DMS53 (cell line): ENCODE measurements around the gene NBPF20.
A peak's percentile ranks its signal among the peaks of the same experiment; 100 is the strongest.
"Not testable (repeated sequence)": the region's sequence is repeated elsewhere in the genome, so short reads cannot be mapped to it uniquely, and the experiment has no call there.

ENCODE experiments used
- DNase-seq: peaks from one replicate; lab custom pipeline; 2025; lab: John Stamatoyannopoulos, UW

Gene NBPF20, protein sequence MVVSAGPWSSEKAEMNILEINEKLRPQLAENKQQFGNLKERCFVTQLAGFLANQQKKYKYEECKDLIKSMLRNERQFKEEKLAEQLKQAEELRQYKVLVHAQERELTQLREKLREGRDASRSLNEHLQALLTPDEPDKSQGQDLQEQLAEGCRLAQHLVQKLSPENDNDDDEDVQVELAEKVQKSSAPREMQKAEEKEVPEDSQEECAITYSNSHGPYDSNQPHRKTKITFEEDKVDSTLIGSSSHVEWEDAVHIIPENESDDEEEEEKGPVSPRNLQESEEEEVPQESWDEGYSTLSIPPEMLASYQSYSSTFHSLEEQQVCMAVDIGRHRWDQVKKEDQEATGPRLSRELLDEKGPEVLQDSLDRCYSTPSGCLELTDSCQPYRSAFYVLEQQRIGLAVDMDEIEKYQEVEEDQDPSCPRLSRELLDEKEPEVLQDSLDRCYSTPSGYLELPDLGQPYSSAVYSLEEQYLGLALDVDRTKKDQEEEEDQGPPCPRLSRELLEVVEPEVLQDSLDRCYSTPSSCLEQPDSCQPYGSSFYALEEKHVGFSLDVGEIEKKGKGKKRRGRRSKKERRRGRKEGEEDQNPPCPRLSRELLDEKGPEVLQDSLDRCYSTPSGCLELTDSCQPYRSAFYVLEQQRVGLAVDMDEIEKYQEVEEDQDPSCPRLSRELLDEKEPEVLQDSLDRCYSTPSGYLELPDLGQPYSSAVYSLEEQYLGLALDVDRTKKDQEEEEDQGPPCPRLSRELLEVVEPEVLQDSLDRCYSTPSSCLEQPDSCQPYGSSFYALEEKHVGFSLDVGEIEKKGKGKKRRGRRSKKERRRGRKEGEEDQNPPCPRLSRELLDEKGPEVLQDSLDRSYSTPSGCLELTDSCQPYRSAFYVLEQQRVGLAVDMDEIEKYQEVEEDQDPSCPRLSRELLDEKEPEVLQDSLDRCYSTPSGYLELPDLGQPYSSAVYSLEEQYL (N-terminal part only)

DNA sequence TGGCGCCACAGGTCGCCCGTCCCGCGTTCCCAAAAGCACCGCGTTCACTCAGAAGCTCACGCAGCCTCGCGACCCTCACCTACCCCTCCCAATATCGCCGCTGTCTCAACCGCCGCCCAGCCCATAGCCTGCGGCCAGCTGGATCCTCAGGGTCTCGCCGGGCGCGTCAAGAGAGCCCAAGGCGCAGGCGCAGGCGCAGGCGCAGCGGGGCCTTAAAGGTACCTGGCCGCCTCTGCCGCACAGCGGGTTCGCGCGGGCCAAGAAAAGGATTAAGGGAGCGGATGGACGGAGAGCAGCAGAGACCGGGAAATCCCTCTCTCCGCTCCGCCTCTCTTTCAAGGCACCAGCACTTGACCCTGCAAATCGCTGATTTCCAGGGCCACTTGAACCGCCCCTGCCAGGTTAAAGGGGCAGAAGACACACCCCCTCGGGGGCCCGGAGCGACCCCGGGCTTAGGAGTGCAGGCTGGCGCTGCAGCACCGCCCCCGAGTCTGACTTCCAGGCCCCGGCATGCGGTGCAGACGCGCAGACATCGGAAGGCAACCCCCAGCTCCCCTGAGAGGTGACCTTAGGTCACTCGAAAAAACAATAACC lies at the start of gene NBPF20:
NBPF20 (minus strand) TSS at position 168 of the 594 bp plus-strand sequence. CDS start 20,331 bp downstream, outside the sequence.
- DNase-seq: peak; percentile 93

- DNase-seq: not testable (repeated sequence)
Measured at GRCh38 chr1:145474837-145475368, 49.5 kb upstream of the NBPF20 start.

DNA sequence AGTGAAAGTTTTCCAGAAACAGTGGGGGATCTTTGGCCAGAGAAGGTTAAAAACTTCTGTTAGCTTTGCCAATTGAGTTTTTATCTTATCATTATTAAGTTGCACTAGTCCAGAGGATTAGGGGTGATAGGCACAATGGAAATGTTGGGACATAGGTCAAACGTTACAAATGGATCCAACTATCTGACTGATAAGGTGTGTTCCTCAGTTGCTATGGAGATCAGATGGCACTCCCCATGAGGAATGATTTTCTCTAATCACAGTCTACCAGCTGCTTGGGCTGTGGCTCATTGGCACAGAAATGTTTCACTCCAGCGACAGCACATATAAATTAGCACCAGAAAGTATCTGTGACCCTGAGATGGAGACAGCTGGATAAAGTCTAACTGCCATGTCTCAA lies 47.3 kb upstream of the NBPF20 start:
- not testable (repeated sequence) for DNase-seq

- DNase-seq: not testable (repeated sequence)
Measured at GRCh38 chr1:145471365-145471764, 46.0 kb upstream of the NBPF20 start.

- peak; percentile 95 for DNase-seq
Measured at GRCh38 chr1:145465405-145466144, 40.2 kb upstream of the NBPF20 start.

DNA sequence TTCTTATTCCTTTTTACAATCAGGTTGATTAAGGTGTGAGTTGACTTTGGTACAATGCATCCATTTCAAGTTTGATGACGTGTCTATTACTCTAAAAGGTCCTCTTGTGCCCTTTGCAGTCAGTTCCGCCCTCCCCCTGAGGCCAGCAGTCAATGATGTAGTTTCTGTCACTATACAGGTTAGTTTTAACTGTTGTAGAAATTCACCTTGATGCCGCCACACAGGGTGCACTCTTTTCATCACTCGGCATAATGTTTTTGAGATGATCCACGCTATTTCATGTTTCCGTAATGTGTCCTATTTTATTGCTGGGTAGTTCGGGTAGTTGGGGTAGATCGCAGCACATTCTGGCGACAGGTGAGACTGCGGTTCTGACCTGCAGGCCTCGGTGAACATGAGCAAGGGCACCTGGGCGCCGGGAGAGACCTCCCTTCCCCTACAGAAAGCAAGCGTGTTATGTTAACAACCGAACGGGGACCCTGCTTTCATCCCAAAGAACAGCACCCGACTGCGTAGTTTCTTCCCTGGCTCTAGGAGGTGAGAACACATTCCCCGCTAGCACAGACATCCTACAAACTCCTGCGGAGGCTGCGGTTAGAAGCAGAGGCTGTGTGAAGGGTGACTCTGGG lies 39.4 kb upstream of the NBPF20 start:
- not testable (repeated sequence) for DNase-seq

DNA sequence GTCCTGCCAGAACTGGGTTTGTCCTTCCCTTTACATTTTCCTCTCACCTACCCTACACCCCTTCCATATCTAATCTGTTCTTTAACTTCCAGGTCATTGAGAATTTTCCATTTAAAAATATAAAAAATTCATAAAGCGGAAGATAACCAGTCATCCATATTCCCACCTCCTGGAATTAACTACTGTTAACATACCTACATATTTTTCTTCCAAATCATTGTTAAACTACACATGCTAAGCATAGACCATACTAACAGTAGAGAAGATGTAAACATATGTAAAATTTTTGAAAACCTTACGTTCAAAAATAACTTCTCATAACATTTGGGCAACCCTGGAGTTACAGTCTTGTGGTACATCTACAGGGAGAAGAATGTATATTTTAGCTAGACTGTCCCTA lies 38.6 kb upstream of the NBPF20 start:
- not testable (repeated sequence) for DNase-seq

- not testable (repeated sequence) for DNase-seq
Measured at GRCh38 chr1:145460684-145461083, 35.3 kb upstream of the NBPF20 start.

- not testable (repeated sequence) for DNase-seq
Measured at GRCh38 chr1:145460048-145460447, 34.6 kb upstream of the NBPF20 start.

- DNase-seq: not testable (repeated sequence)
Measured at GRCh38 chr1:145459591-145459990, 34.2 kb upstream of the NBPF20 start.

DNA sequence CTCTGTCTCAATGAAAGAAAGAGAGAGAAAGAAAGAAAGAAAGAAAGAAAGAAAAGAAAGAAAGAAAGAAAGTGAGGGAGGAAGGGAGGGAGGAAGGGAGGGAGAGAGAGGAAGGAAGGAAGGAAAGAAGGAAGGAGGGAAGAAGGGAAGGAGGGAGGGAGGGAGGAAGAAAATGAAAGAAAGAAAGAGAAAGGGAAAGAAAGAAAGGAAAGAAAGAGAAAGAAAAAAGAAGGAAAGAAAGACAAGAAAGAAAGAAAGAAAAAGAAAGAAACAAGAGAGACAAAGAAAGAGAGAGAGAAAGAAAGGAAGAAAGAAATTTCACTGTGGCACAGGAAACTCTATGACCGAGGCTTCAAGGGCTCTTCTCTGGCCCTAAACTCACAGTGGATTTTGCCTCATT lies 33.7 kb upstream of the NBPF20 start:
- DNase-seq: not testable (repeated sequence)

DNA sequence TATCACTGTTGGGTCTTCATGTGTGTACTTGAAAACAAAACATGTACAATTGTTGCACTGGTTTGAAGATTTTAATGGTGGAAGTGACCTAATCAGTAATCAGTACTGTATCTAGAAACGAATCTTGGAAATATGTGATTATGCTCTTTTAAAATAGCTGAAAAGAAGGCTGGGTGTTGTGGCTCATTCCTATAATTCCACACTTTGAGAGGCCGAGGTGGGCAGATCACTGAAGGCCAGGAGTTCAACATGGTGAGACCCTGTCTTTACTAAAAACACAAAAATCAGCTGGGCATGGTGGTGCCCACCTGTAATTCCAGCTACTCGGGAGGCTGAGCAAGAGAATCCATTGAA lies 29.4 kb upstream of the NBPF20 start:
- DNase-seq: not testable (repeated sequence)

DNA sequence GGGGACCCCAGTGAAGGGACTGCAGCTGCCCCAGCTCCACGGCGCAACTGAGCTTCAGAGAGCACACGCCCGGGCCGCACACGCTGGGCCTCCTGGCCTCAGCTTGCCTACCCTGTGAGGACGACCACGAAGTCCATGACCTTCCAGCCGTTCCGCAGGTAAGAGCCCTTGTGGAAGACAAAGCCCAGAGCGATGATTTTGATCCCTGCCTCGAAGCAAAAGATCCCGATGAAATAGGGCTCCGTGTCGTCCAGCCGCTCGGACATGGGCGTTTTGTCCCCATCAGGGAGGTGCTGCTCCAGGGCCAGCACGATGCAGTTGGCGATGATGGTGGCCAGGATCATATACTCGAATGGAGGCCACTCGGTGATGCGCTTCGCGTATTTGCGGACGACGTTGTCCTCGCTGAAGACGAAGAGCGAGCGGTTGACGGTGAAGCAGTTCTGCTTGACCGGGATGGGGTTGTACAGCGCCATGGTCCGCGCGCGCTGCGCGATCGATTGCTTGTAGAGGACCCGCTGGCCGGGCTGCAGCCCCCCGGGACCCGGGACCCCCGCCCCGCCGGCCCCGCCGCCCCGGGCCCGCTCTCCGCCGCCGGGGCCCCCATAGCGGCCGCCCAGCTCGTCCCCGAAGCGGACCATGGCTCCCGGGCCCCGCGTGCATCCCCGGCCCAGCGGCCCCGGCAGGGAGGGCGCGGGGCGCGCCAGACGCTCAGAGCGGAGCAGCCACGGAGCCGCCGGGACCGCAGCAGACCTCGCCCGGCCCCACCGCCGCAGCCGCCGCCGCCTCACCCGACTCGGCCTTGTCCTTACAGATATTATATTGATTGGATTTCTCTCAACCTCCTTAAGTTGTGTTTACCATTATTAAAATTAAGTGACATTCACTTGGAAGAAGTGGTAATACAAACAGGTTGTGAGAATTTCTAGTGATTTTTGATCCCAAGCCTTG lies 28.7 kb upstream of the NBPF20 start:
- not testable (repeated sequence) for DNase-seq

- not testable (repeated sequence) for DNase-seq
Measured at GRCh38 chr1:145452506-145452905, 27.1 kb upstream of the NBPF20 start.

GRCh38 chr1:145451914-145452313 lies 26.5 kb upstream of the NBPF20 start:
- not testable (repeated sequence) for DNase-seq

GRCh38 chr1:145445219-145445618 lies 19.8 kb upstream of the NBPF20 start:
- not testable (repeated sequence) for DNase-seq

- DNase-seq: not testable (repeated sequence)
Measured at GRCh38 chr1:145442340-145442739, 16.9 kb upstream of the NBPF20 start.

GRCh38 chr1:145431363-145432256 lies 6.2 kb upstream of the NBPF20 start:
- peak; percentile 15 for DNase-seq
